ENCODE data around the gene FBXO36.

Gene FBXO36

DNA sequence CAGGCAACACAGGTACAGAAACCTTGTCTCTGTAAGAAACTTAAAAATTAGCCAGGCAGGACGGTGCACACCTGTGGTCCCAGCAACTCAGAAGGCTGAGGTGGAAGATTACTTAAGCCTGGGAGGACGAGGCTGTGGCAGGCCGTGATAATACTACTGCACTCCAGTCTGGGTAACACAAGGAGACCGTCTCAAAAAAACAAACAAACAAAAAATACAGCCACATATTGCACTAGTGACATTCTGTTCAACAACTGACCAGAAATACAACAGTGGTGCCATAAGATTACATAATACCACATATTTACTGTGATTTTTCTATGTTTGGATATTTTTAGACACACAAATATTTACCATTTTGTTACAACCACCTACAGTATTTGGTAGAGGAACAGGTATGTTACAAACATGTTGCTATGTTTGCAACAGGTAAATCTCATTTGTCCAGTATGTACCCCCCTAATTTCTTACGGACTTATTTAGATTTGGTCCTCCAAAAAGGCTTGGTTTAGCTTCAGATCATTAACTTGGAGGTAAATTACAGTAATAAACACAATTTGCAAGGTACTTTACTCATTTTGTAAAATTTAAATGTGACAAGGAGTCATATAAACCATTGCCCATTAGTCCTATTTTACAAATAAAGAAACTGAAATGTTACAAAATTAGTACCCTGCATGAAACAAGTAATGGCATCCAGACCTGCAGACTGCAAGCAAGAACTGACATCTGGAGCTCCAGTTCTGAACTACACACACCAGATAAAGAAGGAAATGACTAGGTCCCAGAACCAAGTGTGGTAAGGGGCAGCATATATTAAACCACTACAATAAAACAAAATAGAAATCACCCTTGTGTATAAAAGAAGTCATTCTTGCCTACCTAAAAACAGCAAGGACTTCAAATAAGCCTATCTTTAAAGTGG, 37.3 kb upstream of the FBXO36 start:
- TF ChIP-seq CTCF (IDR thresholded peaks at IDR 0.05), result no peak

DNA sequence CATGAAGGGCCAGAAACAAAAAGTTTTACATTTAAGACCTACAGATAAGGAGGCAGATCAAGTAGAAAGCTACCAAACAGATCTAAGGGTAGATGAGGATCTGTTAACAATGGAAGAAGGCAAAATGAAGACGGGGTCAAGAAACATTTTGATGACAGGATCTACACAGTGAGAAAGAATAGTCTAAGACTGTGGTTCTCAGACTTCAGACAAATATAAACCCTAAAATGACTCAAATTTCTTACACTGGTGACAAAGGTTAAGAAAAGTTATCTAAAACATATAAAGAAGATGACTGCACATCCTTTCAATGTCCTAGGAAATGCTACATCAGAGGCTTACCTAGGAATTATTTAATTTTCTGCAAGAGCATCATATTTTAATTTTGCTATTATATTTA, 34.9 kb upstream of the FBXO36 start:
- no peak for TF ChIP-seq CTCF (IDR thresholded peaks at IDR 0.05)

- no peak for TF ChIP-seq CTCF (IDR thresholded peaks at IDR 0.05)
Measured at GRCh38 chr2:229888031-229888430, 34.3 kb upstream of the FBXO36 start.

DNA sequence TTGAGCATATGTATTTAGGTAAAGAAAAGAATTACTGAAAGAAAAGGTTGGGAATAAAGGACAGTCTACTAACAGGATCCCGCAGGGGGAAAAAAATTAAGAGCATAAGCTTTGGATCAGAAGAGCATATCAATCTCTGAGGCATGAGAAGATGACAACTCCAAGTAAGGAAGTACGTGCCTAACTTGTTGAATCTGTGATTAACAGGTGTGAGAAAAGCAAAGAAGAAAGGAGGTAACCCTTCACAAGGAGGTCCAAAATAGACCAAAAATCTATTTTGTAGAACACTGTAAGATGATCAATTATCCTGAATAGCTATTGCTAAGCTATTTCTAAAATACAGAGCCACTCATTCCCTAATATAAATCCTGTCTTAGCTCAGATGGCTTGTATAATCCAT, 33.3 kb upstream of the FBXO36 start:
- no peak for TF ChIP-seq CTCF (IDR thresholded peaks at IDR 0.05)

DNA sequence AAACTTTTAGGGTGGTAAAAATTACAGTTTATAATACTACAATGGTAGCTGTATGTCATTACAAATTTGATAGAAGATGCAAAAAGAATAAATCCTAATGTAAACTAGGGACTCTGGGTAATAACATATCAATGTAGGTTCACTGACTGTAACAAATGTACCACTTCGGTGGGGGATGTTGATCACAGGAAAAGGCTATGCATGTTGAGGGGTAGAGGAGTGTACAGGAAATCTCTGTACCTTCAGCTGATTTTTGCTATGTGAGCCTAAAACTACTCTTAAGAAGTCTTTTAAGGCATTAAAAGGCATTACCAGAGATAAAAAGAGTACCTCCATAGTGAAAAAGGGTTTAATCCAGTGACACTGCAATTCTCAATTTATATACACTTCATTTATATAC, 25.4 kb upstream of the FBXO36 start:
- no peak for TF ChIP-seq CTCF (IDR thresholded peaks at IDR 0.05)

DNA sequence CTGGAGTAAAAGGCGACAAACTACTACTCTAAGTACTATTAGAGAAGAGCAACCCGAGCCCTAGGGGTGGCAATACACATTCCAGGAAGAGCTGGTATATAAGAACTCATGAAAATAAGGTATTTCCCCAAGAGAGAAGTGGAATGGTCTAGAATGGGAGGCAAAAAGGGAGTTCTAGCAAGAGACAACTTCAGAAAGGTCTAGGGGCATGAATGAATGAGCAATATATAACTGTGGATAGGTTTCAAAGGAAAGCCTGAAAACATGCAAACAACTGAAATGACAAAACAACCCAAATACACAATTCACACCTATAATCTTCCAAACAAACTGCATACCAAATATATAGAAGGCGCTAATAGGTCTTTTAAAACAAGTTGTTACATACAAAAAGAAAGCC, 22.7 kb upstream of the FBXO36 start:
- TF ChIP-seq CTCF (IDR thresholded peaks at IDR 0.05), result no peak

DNA sequence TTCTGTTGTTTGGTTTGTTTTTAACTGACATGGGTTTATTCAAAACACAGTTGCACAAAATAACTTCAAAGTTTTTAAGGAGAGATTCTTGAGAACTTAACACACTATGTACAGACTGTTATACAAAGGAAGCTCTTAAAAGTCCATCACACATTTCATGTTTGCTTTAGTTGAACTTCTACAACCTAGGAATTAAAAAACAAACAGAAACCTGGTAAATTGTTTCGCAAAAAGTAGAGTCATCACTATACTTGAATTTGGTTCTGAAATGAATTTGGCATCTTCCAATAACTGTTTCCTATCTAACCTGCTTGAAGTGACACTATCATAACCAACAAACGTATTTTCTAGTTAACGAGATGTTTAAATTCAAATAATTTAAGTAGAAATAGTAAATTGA, 22.3 kb upstream of the FBXO36 start:
- no peak for TF ChIP-seq CTCF (IDR thresholded peaks at IDR 0.05)
